ENCODE results near the gene OBI1. TPM values are rescaled to one million over a fixed set of nuclear protein-coding genes. Genes with fewer than 3 reads are reported as not detected.

The OBI1 gene
- total RNA-seq, 1 donor from 2014 or later, result 16.5 TPM

- TF ChIP-seq CTCF (IDR thresholded peaks at IDR 0.05; ENCODE audit: unreplicated experiment), result no peak
- Mint-ChIP-seq H3K4me1 (no peaks in the 10 kb centered on the region), H3K36me3 (no peaks in the 10 kb centered on the region), H3K27ac (no peak overlapping the region), H3K9me3 (peaks cover 7% of the 10 kb centered on the region), H3K4me3 (no peak overlapping the region), H3K27me3 (ENCODE audit: low read depth) (peaks cover 2% of the 10 kb centered on the region)
- no peak for DNase-seq (ENCODE audit: low spot score in 2 of 2, unreplicated experiment in 2 of 2)
These were observed 21.8 kb upstream of the OBI1 start for GRCh38 chr13:78680576-78681350.

DNA sequence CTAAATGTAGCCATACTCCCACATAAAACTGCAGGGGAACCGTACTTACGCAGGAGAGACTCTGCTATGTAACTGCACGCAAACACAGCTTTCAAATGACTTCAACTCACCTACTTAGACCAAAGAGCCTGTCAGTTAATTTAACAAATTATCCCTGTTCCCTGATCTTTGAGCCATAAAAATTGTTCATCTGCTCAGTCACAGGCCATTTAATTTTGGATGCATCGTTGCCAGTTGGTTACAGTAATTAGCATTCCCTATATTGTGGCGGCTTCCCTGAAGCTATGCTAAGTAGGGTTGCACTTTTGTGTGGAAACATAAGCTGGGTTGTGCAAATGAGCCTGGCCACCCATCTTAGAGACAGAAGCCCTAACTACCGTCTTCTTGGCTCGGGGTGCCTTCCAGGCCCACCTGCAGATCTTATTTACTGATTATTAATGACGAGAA, 21.2 kb upstream of the OBI1 start:
- Mint-ChIP-seq H3K27ac (no peak overlapping the region), H3K27me3 (ENCODE audit: low read depth) (peaks cover 2% of the 10 kb centered on the region), H3K36me3 (no peaks in the 10 kb centered on the region), H3K9me3 (peaks cover 6% of the 10 kb centered on the region), H3K4me1 (no peaks in the 10 kb centered on the region), H3K4me3 (no peak overlapping the region)
- DNase-seq (ENCODE audit: low spot score in 2 of 2, unreplicated experiment in 2 of 2), result no peak
- TF ChIP-seq CTCF (IDR thresholded peaks at IDR 0.05; ENCODE audit: unreplicated experiment), result no peak

- no peak overlapping the region for H3K4me3 Mint-ChIP-seq
- peaks cover 7% of the 10 kb centered on the region for H3K27me3 Mint-ChIP-seq (ENCODE audit: low read depth)
- H3K36me3 Mint-ChIP-seq, result no peaks in the 10 kb centered on the region
- DNase-seq (ENCODE audit: low spot score in 2 of 2, unreplicated experiment in 2 of 2), result no peak
- no peak for TF ChIP-seq CTCF (IDR thresholded peaks at IDR 0.05; ENCODE audit: unreplicated experiment)
- no peak overlapping the region for H3K27ac Mint-ChIP-seq
- H3K4me1 Mint-ChIP-seq, result no peaks in the 10 kb centered on the region
- H3K9me3 Mint-ChIP-seq, result peaks cover 5% of the 10 kb centered on the region
These were observed 20.4 kb upstream of the OBI1 start for GRCh38 chr13:78679329-78679728.

GRCh38 chr13:78675112-78675511, 16.2 kb upstream of the OBI1 start:
- Mint-ChIP-seq H3K27ac (no peak overlapping the region), H3K27me3 (ENCODE audit: low read depth) (peaks cover 39% of the 10 kb centered on the region), H3K4me1 (no peaks in the 10 kb centered on the region), H3K36me3 (no peaks in the 10 kb centered on the region), H3K9me3 (no peaks in the 10 kb centered on the region), H3K4me3 (no peak overlapping the region)
- DNase-seq (ENCODE audit: low spot score in 2 of 2, unreplicated experiment in 2 of 2), result no peak
- no peak for TF ChIP-seq CTCF (IDR thresholded peaks at IDR 0.05; ENCODE audit: unreplicated experiment)

DNA sequence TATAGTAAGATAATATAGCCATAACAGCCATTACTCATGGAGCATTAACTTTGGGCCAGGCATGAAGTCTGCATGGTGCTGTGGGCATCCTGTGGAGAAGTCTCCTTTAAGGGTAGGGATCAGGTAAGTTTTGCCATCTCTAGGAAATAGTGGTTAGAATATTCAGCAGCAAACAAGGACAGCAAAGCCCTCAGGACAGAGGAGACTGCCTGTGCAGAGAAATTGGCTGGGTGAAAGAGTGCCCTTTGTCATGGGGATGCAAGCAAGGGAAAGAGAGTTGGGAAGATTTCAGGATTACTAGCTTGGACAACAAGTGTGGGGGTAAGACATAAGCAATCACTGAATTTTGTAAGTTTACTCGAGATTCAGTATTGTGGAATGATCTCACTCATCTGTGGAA, 15.7 kb upstream of the OBI1 start:
- Mint-ChIP-seq H3K4me3 (no peak overlapping the region), H3K4me1 (no peaks in the 10 kb centered on the region), H3K27me3 (ENCODE audit: low read depth) (peaks cover 41% of the 10 kb centered on the region), H3K9me3 (no peaks in the 10 kb centered on the region), H3K36me3 (no peaks in the 10 kb centered on the region), H3K27ac (no peak overlapping the region)
- no peak for DNase-seq (ENCODE audit: low spot score in 2 of 2, unreplicated experiment in 2 of 2)
- TF ChIP-seq CTCF (IDR thresholded peaks at IDR 0.05; ENCODE audit: unreplicated experiment), result no peak
